Stimulated activated CD4-positive, alpha-beta T cell treated with anti-CD3 and anti-CD28 coated beads, TNF-alpha, amount 100 ng/mL, for 4 hours (primary cell): ENCODE data around the gene RYR3.

Experiments
- DNase-seq, 3 experiments: peaks; one replicate each; pipeline ENCODE4 v3.0.0-alpha.2; 2020; ENCODE audit warnings: low read depth in 3 of 3

Gene RYR3

DNA sequence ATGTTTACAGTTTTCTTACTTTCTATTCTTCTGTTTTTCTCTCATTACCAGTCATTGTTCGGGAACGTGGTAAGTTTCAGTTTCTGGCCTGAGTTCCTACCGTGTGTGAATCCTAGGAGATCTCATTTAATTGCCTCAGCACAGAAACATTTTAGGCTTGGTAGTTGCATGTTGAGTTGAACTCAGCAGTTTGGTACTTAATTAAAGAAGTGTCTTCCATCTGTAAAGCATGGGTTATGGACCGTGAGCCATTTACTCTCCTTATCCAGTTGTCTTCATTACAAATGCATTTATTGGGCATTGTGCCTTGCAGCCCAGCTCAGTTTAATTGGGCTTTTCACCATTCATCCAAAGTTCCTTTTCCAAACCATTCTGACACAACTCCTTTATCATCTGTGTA, 515.4 kb downstream of the RYR3 start:
- no peak for DNase-seq

- no peak for DNase-seq
These were observed 519.6 kb downstream of the RYR3 start for GRCh38 chr15:33830351-33830750.

- no peak for DNase-seq
These were observed 520.9 kb downstream of the RYR3 start for GRCh38 chr15:33831646-33832045.

DNA sequence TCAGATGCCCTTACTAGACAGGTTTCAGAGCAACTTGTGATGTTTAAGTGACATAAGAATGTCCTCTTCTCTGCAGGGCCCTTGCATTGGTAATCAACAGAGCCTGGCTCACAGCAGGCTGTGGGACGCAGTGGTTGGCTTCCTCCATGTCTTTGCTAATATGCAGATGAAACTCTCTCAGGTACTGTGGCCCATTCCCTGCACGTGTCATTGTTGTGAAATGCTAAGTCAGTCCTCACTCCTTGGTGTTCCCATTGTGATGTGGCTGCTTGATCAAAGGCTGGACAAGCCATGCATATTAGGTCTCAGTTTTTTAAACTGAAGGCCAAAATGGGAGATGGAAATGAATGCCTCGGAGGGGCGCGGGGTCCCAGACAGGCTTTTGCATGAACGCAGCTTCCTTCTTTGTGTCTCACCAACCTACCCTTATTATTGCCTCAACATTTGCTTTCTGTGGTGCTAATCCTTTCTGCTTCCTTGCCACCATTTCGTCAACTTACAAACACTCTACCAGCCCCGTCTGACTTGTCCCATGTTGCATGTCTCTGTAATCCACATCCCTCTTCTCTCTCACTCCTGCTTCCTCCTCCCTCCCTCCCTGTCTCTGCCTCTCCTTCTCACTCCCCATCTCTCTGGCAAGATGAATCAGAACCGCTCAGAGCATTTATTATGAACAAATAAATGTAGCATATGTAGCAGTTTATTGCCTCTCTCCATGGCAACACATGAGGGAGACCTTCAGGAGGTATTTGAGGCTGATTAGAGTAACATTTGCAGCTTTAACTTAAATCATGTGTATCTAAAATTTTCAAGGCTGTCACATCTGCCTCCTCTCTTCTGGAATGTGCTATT, 524.4 kb downstream of the RYR3 start:
- DNase-seq = no peak

GRCh38 chr15:33837294-33837693, 526.5 kb downstream of the RYR3 start:
- no peak for DNase-seq

- DNase-seq = no peak
These were observed 528.8 kb downstream of the RYR3 start for GRCh38 chr15:33839540-33839939.

GRCh38 chr15:33840615-33841014, 529.8 kb downstream of the RYR3 start:
- no peak for DNase-seq

DNA sequence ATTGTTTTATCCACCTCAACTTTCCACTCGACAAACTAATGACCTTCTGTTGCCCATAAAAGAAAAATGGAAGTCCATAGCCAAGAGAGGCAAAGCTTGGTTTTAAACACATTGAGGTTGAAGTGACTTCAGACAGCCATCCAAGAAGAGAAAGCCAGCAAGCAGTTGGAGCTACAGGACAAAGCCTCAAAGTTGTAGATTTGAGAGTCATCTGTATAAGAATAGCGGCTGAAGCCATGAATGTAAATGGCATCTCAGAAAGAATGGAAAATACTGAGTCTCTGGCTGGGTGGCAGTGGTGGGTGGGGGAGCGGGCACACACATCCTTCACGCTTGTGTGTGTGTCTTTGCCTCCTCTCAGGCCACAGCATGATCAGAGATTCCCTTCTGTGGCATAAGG, 533.4 kb downstream of the RYR3 start:
- DNase-seq = no peak

DNA sequence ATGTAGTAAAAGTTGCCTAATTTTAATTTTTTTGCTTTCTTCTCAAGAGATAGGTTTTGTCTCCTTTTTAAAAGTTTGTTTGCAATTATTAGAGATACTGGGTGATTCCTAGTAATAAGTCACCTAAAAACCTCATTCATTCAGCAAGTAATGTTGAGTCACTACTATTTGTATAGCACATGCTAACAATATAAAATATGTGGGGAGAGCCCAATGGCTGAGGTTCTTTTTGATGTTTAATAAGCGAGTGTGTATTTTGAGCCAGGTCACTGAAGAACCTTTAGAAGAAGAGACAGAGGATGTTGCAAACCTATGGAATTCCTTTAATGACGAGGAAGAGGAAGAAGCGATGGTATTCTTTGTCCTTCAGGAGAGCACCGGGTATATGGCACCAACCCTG, 533.8 kb downstream of the RYR3 start:
- no peak for DNase-seq

DNA sequence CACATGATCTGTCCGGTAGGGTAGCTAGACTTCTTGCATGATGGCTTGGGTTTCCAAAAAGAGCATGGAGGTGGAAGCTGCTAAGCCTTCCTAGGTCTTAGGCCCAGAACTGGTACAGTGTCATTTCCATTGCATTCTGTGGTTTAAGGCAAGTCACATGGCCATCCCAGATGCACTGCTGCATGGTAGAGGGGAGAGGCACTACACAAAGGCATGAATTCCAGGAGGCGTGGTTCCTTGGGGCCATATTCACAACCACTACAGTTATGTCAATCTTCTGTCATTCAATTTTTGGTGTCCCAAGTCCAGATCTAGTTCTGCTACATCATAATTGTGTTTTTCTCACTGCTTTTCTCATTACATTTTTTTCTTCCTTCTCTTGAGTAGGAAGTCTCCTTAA, 535.4 kb downstream of the RYR3 start:
- no peak for DNase-seq

GRCh38 chr15:33846862-33847261, 536.1 kb downstream of the RYR3 start:
- DNase-seq = no peak

DNA sequence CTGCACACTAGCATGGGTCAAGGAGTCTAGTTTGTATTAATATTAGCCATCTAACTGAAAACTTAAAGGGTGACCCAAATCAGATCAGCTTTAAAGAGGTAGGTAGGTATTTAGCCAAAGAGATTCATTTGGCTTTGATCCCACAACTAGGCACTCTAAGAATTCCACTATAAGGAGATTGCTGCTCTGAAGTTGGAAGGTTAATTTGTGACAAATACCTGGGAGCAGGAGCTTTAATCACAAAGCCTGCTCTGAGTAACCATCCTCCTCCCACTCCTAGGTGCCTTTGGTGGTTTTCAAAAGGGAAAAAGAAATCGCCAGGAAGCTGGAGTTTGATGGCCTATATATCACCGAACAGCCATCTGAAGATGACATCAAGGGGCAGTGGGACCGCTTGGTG, 537.2 kb downstream of the RYR3 start:
- DNase-seq = no peak

GRCh38 chr15:33851079-33851478, 540.3 kb downstream of the RYR3 start:
- DNase-seq = no peak

- DNase-seq = no peak
These were observed 541.3 kb downstream of the RYR3 start for GRCh38 chr15:33852094-33852493.

- DNase-seq = no peak
These were observed 541.8 kb downstream of the RYR3 start for GRCh38 chr15:33852570-33852969.

DNA sequence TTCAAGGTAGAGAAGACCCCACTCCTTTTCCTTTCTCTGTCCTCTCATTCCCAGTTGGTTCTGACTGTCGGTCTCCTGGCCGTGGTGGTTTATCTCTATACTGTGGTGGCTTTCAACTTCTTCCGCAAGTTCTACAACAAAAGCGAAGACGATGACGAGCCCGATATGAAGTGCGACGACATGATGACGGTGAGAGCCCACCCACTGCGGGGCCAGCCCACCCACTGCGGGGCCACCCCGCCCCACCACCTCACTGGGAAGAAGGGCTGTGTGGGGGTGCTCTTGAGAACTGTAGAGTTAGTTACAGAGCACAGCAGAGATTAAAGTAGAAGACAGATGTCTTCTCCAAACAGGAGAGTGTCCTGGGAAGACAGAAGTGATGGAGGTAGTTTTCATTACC, 547.0 kb downstream of the RYR3 start:
- DNase-seq = no peak

GRCh38 chr15:33858836-33859235, 548.1 kb downstream of the RYR3 start:
- DNase-seq = no peak

DNA sequence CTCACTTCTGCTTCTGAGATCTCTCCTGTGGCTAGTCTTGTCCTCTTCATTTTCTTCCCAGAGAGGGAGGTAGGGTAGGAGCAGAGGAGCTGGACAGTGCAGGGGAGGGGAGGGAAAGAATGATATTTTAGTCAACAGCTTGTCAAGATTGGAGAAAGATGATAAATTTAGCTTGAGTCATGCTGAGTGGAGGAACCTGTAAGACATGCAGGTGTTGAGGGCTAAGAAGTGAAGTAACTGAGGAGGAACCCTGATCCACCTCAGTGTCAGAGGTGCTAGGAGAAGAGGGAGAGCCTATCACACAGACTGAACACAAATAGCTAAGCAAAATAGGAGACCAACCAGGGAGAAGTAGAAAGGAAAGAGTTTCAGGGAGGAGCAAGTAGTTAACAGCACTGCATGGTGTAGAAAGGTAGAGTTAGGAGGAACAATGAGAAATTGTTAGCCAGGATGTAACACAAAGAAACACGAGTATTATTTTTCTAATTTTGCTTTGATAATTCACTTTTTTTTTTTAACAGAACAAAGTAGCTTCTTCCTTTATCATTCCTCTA, 549.3 kb downstream of the RYR3 start:
- no peak for DNase-seq

GRCh38 chr15:33860754-33861153, 550.0 kb downstream of the RYR3 start:
- DNase-seq = no peak

DNA sequence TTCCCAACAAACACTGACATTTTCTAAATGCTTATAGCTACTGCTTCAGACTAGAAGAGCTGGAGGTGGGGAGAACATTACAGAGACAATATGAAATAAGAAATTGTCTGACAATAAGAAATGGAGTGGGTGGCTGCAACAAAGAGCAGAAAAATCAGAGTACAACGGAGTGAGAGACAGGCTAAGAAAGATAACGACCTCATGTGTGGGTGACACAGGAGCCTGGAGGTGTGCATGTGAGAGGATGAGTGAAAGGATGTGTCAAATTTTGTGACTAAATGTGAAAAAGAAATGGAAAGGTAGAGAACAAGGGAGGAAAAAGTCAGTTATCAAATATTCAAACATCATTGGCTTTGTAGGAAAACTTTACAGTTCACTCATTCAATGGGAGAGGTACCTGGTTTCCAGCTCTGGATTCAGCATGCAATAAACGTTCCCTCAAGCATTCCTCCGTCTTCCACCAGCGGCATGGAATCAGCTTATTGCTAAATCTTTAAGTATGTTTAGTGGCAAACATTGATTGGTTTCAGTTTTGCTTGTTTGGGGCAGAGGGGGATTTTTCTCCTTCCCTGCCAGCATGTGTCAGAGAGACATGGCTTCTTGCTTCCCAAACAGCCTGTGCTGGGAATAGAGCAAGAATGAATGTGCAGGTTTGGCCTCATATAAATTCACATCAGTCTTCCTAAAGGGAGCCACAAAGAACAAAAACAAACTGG, 553.8 kb downstream of the RYR3 start:
- no peak for DNase-seq

DNA sequence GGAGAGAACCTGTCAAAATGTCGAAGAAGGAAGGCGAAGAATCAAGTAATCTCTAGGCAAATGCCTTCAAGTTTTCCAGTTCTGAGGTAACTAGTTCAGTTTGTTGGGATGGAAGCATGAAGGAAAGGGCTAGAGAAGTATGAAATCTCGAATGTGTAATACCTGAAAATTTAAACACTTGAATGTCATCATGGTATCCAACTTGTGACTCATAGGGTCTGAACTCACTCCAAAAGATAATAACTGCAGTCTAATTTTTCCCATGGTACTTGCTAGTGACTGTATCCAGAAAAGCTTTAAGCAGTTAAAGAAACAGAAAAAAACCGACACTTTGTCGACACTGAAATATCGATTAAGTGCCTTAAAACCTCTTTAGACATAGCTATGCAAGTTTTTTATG, 554.6 kb downstream of the RYR3 start:
- no peak for DNase-seq

DNA sequence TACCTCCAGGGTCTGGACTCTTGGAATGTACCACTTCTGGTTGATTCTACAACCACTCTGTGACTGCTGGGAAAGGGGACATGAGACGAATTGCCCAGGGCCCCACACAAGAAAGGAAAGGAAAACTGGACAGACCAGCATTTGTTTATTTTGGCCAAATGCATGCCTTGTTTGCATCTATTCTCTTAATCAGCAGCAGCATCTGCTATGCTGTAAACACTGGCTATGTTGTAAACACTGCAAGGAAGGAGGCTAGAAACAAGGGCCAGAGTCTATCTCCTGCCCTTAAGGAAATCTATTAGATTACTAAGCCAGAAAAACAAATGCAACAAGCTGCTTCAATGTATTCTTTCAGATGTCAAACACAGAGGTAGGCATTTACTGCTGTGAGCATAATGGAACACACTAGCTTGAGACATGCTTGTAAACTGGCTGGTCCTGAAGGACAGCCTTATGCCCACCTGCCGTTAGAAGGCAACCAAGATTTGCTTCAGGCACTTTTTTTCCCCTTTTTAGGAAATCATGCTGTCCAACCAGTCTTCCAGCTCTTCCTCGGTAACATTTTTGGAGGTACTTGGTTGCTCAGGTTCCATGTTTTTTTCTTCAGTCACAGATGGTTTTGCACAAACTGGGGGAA, 555.5 kb downstream of the RYR3 start:
- DNase-seq = no peak

DNA sequence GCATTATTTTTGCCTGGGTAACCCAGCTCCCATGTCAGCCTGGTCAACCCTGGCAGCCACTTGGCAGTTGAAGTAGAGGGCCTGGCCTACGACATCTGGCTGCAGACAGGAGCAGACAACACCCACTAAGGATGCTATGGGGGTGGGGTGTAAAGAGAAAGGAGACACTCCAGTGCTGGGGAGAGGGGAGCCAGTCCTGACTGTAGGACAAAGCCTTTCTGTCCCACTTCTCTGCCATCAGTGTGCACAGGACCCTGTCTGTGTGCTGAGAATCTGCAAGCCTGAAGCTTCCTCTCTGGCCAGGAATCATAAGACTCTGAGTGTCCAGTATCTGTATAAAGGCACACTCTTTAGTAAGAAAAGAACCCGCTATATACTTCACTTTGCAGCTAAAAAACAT, 561.2 kb downstream of the RYR3 start:
- DNase-seq = no peak
